CD4-positive, alpha-beta T cell (primary cell): Measurements from ENCODE around the gene ADAMTS8. TPM values are rescaled to one million over a fixed set of nuclear protein-coding genes. Genes with fewer than 3 reads are reported as not detected.

Source experiments
- ATAC-seq: fragments of 200-7000 bp; cut with Tn5 transposase; one replicate; pipeline ENCODE4 v1.10.0; 2022; ENCODE audit warnings: mild to moderate bottlenecking; ENCODE audit not compliant: poor library complexity
- CTCF ChIA-PET: fragments of 350-600 bp; sonication (Branson Sonifier 250); formaldehyde crosslinking; loops from one replicate; lab custom pipeline; 2021; ENCODE audit warnings: antibody characterized with exemption, inconsistent platforms; lab: Charles Lee
- POLR2A ChIA-PET: fragments of 350-600 bp; sonication (Branson Sonifier 250); formaldehyde crosslinking; loops from one replicate; lab custom pipeline; 2021; ENCODE audit warnings: antibody characterized with exemption, inconsistent platforms; lab: Charles Lee
- DNase-seq, 14 experiments: peaks; one replicate each; pipeline ENCODE4 v3.0.0-alpha.2; 2013 to 2020; ENCODE audit warnings: mixed read lengths in 2 of 14
- H3K27ac ChIP-seq, 2 donors: one replicate each; pipeline versions ENCODE4 v1.5.1 to v1.7.0; 2013; ENCODE audit warnings: low read length in 2 of 2, low read depth in 1 of 2, mild to moderate bottlenecking in 1 of 2
- H3K27me3 ChIP-seq, 2 experiments: 1 replicate in 1 of 2; 2 replicates in 1 of 2; pipeline versions ENCODE4 v1.6.1 to v1.7.0; 2013; ENCODE audit warnings: low read length in 2 of 2, control low read depth in 1 of 2, mild to moderate bottlenecking in 1 of 2, moderate library complexity in 1 of 2; ENCODE audit not compliant: insufficient read depth in 2 of 2, control insufficient read depth in 1 of 2
- H3K36me3 ChIP-seq: one replicate; pipeline ENCODE4 v1.6.1; 2013; ENCODE audit warnings: low read length, control low read depth; ENCODE audit not compliant: insufficient read depth
- H3K4me1 ChIP-seq: one replicate; pipeline ENCODE4 v1.6.1; 2013; ENCODE audit warnings: low read length, control low read depth; ENCODE audit not compliant: insufficient read depth
- H3K4me3 ChIP-seq: one replicate; pipeline ENCODE4 v1.5.1; 2013; ENCODE audit warnings: mild to moderate bottlenecking, low read length, moderate library complexity
- H3K9me3 ChIP-seq, 2 experiments: 1 replicate in 1 of 2; 2 replicates in 1 of 2; pipeline versions ENCODE4 v1.6.1 to v1.7.0; 2013; ENCODE audit warnings: low read length in 2 of 2, mild to moderate bottlenecking in 2 of 2, control low read depth in 1 of 2, moderate library complexity in 1 of 2; ENCODE audit not compliant: control insufficient read depth in 1 of 2, insufficient read depth in 1 of 2
- H3K27ac Mint-ChIP-seq: one replicate; pipeline ENCODE4 v1.8.0; 2020; ENCODE audit warnings: mixed read lengths
- H3K27me3 Mint-ChIP-seq: one replicate; pipeline ENCODE4 v1.8.0; 2021; ENCODE audit warnings: mixed read lengths
- H3K36me3 Mint-ChIP-seq: one replicate; pipeline ENCODE4 v1.8.0; 2021; ENCODE audit warnings: low read depth, mixed read lengths
- H3K4me1 Mint-ChIP-seq: one replicate; pipeline ENCODE4 v1.8.0; 2021; ENCODE audit warnings: low read depth, mixed read lengths
- H3K4me3 Mint-ChIP-seq: one replicate; pipeline ENCODE4 v1.8.0; 2020; ENCODE audit warnings: mild to moderate bottlenecking, mixed read lengths
- H3K9me3 Mint-ChIP-seq: one replicate; pipeline ENCODE4 v1.8.0; 2020; ENCODE audit warnings: mixed read lengths
- intact Hi-C, 2 experiments: fragments of 100-400 bp; cut with DNase I in 1 of 2; cut with micrococcal nuclease in 1 of 2; formaldehyde crosslinking; loops; one replicate each; pipeline versions ENCODE4 v1.15.1 to v1.9.0; 2023 to 2025; cut with DNase I, micrococcal nuclease
- total RNA-seq, 174 experiments: library from RNA in 2 of 174; stranded (reverse) in 2 of 174; gene quantifications; one replicate each; pipeline ENCODE4 v1.2.3 and lab custom pipeline; 2021 to 2026
- TF ChIP-seq, protein P1 (sequence below): fragments of 200-600 bp; IDR thresholded peaks from one replicate; pipeline ENCODE4 v1.8.0; 2022; ENCODE audit warnings: antibody characterized with exemption, mild to moderate bottlenecking

Gene ADAMTS8
- total RNA-seq, 2 experiments from 2014 or later: not detected

DNA sequence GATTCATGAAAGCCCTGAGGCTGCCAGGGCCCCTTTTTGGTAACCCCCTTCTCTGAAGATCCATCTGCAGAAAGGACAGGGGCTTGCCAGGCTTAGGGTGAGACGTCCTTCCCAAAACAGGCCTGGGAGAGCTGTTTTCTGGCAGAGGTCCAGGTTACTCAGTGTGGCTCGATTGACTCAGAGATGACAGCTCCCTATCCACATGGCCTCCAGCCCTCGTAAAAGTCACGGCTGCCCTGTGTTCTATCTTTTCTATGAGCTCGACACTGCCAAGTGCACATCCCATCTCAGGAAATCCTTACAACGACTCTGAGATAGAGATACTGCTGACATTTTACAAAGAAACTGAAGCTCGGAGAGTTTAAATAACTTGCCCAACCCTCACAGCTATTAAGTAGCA is 20.4 kb downstream of the ADAMTS8 start:
- Histone ChIP-seq H3K36me3 (no peaks in the 10 kb centered on the region), H3K9me3 (no peaks in the 10 kb centered on the region), H3K4me1 (no peaks in the 10 kb centered on the region), H3K27me3 (no peaks in the 10 kb centered on the region), H3K4me3 (no peak overlapping the region), H3K27ac (no peak overlapping the region)
- peaks cover 17% of the 10 kb centered on the region for H3K27me3 Mint-ChIP-seq
- ATAC-seq (no peak), DNase-seq (no peak)
- no peaks in the 10 kb centered on the region for H3K36me3 Mint-ChIP-seq
- ChIA-PET CTCF (no interaction called here), POLR2A (no interaction called here)
- H3K4me3 Mint-ChIP-seq: no peak overlapping the region
- H3K4me1 Mint-ChIP-seq: no peaks in the 10 kb centered on the region
- TF ChIP-seq, protein P1, sequence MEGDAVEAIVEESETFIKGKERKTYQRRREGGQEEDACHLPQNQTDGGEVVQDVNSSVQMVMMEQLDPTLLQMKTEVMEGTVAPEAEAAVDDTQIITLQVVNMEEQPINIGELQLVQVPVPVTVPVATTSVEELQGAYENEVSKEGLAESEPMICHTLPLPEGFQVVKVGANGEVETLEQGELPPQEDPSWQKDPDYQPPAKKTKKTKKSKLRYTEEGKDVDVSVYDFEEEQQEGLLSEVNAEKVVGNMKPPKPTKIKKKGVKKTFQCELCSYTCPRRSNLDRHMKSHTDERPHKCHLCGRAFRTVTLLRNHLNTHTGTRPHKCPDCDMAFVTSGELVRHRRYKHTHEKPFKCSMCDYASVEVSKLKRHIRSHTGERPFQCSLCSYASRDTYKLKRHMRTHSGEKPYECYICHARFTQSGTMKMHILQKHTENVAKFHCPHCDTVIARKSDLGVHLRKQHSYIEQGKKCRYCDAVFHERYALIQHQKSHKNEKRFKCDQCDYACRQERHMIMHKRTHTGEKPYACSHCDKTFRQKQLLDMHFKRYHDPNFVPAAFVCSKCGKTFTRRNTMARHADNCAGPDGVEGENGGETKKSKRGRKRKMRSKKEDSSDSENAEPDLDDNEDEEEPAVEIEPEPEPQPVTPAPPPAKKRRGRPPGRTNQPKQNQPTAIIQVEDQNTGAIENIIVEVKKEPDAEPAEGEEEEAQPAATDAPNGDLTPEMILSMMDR: no peak
- H3K27ac Mint-ChIP-seq: no peak overlapping the region
- intact Hi-C loops: no loop called here
- H3K9me3 Mint-ChIP-seq: no peaks in the 10 kb centered on the region

DNA sequence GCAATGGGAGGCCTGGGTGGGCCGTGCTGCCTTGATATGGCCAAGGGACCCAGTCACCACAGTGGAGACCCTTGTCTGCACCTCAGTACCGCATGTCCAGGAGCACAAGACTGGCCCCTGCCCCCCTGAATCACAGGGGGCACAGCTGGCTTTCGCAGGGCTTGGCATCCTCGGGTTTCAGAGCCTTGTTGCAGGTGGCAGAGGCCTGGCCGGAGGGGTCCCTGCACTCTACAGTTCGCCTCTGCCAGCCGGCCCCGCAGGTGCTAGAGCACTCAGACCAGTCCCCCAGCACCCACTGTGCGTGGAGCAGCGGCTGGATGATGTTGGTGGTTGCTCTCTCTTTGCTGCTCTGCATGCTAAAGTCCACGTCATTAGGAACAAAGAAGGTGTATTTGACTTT is 23.0 kb downstream of the ADAMTS8 start:
- TF ChIP-seq, protein P1: no peak
- Histone ChIP-seq H3K9me3 (no peaks in the 10 kb centered on the region), H3K27me3 (no peaks in the 10 kb centered on the region), H3K4me1 (peaks cover 6% of the 10 kb centered on the region), H3K36me3 (no peaks in the 10 kb centered on the region), H3K27ac (no peak overlapping the region), H3K4me3 (no peak overlapping the region)
- no peak for DNase-seq
- intact Hi-C loops: no loop called here
- Mint-ChIP-seq H3K4me3 (no peak overlapping the region), H3K27me3 (peaks cover 3% of the 10 kb centered on the region), H3K4me1 (peaks cover 6% of the 10 kb centered on the region), H3K9me3 (no peaks in the 10 kb centered on the region), H3K36me3 (no peaks in the 10 kb centered on the region), H3K27ac (no peak overlapping the region)
- ChIA-PET POLR2A (no interaction called here), CTCF (no interaction called here)
- no peak for ATAC-seq

DNA sequence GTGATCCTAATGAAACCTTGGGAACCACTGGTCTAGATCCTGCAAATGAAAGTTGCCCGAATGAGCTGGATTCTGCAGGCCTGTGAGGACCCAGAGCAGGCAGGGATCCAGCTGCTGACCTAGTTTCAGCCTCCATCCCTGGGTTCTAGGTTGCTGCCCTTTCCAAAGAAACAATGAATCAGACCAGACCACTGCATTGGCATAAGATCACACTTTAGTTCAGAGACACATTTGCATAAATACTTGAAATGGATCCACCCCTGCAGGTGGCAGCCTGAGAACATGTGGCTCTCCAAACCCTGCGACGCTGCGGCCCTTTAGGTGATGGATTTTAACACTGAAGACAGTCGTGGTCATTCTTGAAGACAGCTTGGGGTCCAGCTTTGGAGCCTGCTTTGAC is 23.7 kb downstream of the ADAMTS8 start:
- H3K27ac Mint-ChIP-seq: no peak overlapping the region
- peaks cover 11% of the 10 kb centered on the region for H3K4me1 Mint-ChIP-seq
- DNase-seq (no peak), ATAC-seq (no peak)
- TF ChIP-seq, protein P1: no peak
- H3K4me3 ChIP-seq: no peak overlapping the region
- peaks cover under 1 to 5% of the 10 kb centered on the region in 2 experiments for H3K27me3 ChIP-seq
- peaks cover 7% of the 10 kb centered on the region for H3K4me1 ChIP-seq
- H3K27me3 Mint-ChIP-seq: peaks cover 10% of the 10 kb centered on the region
- H3K27ac ChIP-seq: no peak overlapping the region
- ChIA-PET POLR2A (no interaction called here), CTCF (no interaction called here)
- no peaks in the 10 kb centered on the region for H3K9me3 ChIP-seq
- H3K4me3 Mint-ChIP-seq: no peak overlapping the region
- intact Hi-C loops: no loop called here
- H3K36me3 ChIP-seq: no peaks in the 10 kb centered on the region
- H3K36me3 Mint-ChIP-seq: no peaks in the 10 kb centered on the region
- H3K9me3 Mint-ChIP-seq: no peaks in the 10 kb centered on the region
